Islet of Langerhans (tissue), 1 donor: ENCODE measurements around the gene EYS.

Experiments
- FAIRE-seq: peaks from one replicate; lab custom pipeline; 2011; peaks lifted over from hg19 to GRCh38; lab: Jason Lieb, UNC

Gene EYS

DNA sequence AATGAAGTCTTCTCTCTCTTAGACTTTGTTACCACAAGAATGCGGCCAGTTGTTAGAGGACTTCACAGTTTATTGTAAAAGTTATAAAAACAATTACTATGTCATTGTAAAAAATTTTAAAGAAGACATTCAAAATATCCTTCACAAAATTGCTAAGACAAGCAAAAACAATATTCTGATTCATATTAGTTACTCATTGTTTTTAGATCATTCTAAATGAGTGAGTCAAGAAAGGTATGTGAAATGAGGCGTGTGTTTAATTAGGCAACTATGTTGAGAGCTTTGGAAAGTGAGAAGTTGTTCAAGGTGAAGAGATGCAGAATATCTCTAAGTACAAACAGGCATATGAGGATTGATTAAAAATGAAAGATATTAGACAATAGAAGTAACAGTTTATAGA is 875.3 kb downstream of the EYS start:
- no peak for FAIRE-seq

DNA sequence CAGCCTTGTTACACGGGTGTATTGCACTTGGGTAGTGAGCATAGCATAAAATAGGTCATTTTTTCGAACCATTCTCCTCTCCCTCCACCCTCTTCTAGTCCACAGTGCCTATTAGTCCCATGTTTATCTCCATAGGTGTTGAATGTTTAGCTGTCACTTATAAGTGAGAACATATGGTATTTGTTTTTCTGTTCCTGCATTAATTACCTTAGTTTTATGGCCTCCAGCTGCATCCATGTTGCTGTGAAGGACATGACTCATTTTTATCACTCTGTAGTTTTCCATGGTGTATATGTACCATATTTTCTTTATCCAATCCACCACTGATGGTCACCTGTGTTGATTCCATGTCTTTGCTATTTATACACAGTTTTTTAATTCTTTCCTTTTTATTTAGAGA is 889.5 kb downstream of the EYS start:
- no peak for FAIRE-seq

- no peak for FAIRE-seq
Measured at GRCh38 chr6:64815718-64816117, 891.3 kb downstream of the EYS start.

DNA sequence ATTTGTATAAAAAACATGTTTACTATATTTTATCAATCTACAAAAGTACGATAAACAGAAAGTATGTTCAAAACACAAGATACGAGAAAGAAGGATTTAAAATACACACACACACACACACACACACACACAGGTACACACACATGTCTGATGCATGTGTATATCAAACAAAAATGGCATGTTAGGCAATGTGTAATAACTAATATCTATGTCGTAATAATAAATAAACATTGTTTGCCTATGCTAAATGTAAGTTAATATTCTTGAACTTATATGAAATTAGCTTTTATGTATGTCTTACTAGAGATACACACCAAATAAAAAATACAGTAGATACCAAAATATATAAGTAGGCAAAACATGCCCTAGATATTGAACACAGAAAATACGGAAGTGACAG is 894.9 kb downstream of the EYS start:
- peak; percentile 61 for FAIRE-seq

DNA sequence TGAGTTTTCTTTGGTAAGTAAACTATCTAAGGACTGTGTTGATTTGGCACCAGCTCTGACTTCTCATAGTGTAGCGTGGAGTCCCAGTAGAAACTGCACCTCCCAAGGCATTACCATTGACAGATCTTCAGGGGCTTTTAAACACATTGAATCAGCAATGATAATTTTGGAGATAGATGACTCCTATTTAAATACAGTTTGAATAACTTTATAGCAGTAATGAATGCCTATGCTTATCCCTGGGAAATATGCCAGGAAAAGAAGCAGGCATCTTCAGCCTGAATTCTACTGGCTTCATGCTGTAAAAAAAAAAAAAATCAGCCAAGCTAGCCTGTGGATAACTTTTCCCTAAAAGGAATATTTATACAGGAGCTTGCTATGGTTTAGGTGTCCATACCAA is 895.9 kb downstream of the EYS start:
- FAIRE-seq: no peak

DNA sequence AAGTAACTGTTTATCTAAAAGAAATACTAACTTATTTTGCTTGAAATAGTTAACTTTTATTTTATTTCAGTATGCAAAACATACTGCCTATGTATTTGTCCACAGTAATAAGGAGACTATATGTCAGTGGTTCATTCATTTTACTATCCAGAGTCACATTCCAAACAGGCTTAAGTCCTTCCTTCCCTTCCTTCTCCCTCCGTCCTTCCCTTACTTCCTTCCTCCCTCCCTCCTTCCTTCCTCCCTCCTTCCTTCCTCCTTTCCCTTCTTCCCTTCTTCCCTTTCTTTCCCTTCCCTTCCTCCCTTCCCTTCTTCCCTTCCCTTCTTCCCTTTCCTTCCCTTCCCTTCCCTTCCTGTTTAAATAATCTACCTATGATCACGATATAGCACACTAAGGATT is 899.2 kb downstream of the EYS start:
- FAIRE-seq: no peak

DNA sequence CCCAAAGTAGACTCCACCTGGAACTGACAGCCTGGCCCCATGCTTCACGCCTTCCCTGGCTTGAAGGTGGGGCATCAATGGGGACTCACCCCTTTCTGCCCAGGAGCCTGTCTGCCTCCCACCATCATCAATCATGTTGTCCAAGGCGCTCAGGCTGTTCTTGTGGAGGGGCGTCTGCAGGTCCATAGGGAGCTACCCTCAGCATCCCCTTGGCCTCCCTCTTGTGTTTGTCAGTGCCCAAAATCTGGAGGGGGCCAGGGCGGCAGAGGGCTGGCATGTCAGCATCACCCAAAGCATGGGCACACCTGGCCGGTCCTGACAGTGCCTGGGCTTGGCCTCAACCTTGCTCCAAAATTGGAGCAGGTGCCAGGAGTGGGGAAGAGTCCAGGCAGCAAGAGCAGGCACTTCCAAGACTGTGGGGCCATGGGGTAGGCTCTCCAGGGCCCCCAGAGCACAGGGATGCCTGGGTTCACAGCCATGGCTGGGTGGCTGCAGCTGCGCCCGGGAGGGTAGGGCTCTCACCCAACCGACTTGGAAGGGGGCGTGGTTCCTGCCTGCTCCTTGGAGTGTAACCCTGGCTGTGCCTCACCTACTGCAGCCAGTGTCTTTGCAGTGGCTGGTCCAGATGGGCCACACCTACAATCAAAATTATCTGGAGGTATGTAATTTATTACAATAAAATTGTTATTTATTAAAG is 903.4 kb downstream of the EYS start:
- FAIRE-seq: no peak

- no peak for FAIRE-seq
Measured at GRCh38 chr6:64792534-64792933, 914.5 kb downstream of the EYS start.

- FAIRE-seq: no peak
Measured at GRCh38 chr6:64789476-64789875, 917.5 kb downstream of the EYS start.

GRCh38 chr6:64786736-64787135 is 920.3 kb downstream of the EYS start:
- no peak for FAIRE-seq

DNA sequence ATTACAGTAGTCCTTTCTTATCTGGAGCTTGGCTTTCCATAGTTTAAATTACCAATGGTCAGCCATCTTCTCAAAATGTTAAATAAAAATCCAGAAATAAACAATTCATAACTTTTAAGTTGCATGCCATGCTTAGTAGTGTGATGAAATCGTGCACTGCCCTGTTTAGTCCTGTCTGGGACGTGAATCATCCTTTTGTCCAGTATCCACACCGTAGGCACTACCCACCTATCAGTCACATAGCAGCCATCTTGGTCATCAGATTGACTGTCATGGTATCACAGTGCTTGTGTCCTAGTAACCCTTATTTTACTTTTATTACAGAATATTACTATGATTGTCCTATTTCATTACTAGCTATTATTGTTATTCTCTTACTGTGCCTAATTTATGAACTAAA is 924.1 kb downstream of the EYS start:
- no peak for FAIRE-seq

- no peak for FAIRE-seq
Measured at GRCh38 chr6:64777941-64778785, 928.9 kb downstream of the EYS start.

DNA sequence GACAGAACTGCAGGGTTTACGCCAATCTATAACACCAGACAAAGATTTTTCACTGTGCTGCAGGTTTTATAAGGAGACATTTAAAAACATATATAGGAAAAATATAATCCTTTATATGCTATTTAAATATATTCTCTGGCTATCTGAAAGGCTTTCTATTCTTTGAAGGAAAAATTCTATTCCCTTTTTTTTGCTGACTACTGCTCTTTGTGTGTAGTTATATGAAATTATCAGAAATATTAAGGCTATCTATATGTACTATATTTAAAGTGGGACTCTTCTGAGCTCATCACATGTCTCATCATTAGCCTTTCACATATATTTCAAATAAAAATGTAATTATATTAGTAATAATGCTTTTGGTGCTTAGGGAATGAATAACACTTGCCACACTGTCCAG is 930.7 kb downstream of the EYS start:
- FAIRE-seq: no peak

GRCh38 chr6:64774881-64775280 is 932.1 kb downstream of the EYS start:
- FAIRE-seq: no peak

- FAIRE-seq: no peak
Measured at GRCh38 chr6:64750910-64751309, 956.1 kb downstream of the EYS start.

DNA sequence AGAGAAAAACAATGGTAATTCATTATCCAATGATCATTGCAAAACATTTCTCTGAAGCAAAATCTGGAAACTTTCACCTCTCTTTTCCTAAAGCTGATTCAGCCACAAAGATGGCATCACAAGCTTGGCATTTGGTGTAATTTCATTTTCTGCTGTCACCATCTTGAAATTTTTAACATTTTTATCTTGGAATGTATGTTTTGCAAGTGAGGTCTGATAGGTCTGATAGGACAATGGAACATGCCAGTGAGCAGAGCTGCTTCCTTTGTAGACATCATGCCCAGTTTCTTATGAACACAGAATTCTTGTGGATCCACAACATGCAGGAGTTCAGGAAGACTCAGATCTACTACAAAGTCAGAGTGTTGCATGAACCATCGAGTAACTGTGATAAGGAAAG is 969.6 kb downstream of the EYS start:
- no peak for FAIRE-seq

DNA sequence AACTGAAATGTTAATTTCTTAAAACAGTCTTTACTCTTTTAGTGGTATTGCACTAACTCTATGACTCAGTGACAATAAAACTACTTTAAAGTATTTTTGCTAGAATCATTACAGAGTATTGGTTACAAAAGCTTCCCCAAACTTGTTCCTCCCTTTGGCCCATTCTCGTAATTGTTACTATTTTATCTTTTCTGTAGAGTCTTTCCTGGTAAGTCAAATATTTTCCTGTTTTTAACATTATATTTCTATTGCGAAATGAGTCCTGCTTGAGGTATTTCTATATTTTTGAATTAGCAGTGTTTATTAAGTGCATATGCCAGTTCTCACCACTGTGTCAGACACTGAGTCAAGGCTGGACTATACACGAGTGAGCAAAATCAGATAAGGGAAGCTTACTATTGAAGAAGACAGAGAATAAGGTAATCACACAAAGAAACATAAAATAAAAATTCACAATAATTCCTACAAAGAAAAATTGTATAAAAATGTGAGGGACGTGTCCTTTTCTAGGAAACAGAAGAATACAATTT is 970.5 kb downstream of the EYS start:
- no peak for FAIRE-seq

DNA sequence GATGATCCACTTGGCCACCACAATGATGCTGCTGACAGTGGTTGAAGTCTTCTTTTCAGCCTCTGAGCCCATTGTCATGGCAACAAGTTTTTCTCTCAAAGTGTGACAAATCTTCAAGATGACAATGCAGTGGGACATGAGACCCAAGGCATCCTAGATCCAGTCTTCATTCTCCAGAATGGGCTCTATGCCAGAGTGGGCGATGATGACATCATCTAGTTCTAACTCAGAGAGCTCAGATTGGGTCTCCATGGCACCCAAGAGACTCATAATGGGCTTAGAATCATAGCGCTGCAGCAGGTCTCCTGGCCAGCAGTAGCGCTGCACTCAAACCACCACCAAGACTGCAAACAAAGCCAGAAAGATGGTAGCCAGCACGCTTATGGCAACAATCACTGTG is 973.6 kb downstream of the EYS start:
- no peak for FAIRE-seq

DNA sequence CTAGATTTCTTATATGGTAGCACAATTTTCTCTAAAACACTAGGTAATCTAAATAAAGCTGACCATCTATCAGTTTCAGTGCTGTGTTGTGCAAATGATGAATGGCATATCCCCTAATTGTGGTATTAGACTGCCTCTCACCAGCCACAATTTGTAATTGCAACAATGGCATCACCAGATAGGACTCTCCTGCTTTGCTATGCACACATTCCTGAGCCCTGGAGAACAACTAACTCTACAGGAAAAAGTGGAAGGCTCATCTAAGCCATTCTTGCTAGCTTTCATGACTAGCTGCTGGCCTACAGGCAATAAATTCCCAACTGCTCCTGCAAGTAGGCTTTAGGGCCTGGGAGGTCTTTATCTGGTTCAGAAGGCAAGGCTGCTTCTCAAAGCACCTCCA is 974.1 kb downstream of the EYS start:
- FAIRE-seq: no peak

DNA sequence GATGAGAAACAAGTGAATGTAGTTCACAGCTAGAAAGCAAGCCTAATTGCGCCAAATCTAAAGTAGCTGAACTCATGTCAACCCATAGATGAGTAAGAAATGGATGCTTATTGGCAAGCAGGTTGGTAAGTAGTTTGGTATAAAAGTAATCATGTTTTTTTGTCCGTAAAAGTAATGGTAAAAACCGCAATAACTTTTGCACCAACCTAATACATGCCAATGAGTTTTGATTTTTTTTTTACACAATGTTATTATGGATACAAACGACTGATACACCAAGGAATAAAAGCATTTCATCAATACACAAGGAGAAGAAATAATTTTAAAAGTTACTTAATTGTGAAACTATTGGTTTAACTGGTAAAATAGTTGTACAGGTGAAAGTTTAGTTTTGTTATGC is 977.5 kb downstream of the EYS start:
- no peak for FAIRE-seq

DNA sequence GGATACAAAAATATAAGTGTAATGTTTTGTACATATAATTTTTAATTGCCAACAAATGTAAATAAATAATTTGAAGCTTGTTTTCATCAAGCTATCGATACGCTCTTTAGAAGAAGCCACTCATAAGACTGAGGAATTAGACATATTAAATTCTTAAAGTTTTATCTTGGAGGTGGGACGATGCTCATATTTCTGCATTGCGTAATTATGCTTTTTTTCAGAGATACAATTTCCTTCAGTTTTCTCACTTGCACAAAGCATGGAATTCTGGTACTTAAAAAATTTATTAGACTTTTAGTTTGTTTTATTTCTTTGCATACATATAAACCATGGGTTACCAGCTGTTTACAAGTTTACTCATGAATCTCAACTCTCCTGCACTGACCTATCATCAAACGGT is 980.0 kb downstream of the EYS start:
- no peak for FAIRE-seq

DNA sequence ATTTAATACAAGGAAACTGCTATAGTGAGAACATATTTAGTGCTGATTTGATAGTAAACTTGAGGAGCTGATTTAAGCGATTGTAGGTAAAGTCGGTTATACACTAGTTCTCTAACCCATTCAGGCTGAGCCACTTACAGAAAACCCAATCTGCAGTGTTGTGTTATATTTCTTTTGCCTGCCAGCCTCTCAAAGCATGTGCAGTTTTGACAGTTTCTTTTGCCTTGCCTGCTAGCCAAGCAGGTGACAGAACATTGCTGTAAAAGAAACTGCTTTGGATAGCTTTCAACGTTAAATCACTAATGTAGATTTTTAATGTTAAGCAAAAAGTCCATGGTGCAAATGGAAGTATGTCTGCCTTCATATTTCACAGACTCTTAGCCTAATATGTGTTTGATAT is 982.9 kb downstream of the EYS start:
- no peak for FAIRE-seq

GRCh38 chr6:64723327-64724058 is 983.5 kb downstream of the EYS start:
- no peak for FAIRE-seq
